Mesendoderm (in vitro differentiated cells): ENCODE measurements around the gene TMX4.

Experiments
- DNase-seq: peaks from one replicate; pipeline ENCODE4 v3.0.0; 2013
- H2AK5ac ChIP-seq: 2 replicates; pipeline ENCODE4 v1.6.1; 2013; ENCODE audit warnings: low read length, inconsistent platforms
- H2BK120ac ChIP-seq: 2 replicates; pipeline ENCODE4 v1.6.1; 2013; ENCODE audit warnings: low read depth, mild to moderate bottlenecking, low read length, moderate library complexity, mixed read lengths
- H2BK15ac ChIP-seq: replicated peaks from 2 replicates; pipeline ENCODE4 v1.6.1; 2013; ENCODE audit warnings: low read depth, mild to moderate bottlenecking, moderate library complexity
- H2BK5ac ChIP-seq: 2 replicates; pipeline ENCODE4 v1.6.1; 2013; ENCODE audit warnings: low read length, inconsistent platforms
- H3K18ac ChIP-seq: 2 replicates; pipeline ENCODE4 v1.6.1; 2013; ENCODE audit warnings: mild to moderate bottlenecking, low read length, mixed read lengths
- H3K23ac ChIP-seq: one replicate; pipeline ENCODE4 v1.6.1; 2013; ENCODE audit warnings: low read length
- H3K27ac ChIP-seq: 2 replicates; pipeline ENCODE4 v1.5.1; 2013; ENCODE audit warnings: low read depth, mild to moderate bottlenecking, inconsistent platforms, low read length, moderate library complexity
- H3K27me3 ChIP-seq: 2 replicates; pipeline ENCODE4 v1.6.1; 2013; ENCODE audit warnings: low read length, control low read depth, mild to moderate bottlenecking, inconsistent platforms; ENCODE audit not compliant: insufficient read depth, poor library complexity
- H3K36me3 ChIP-seq: 2 replicates; pipeline ENCODE4 v1.6.1; 2013; ENCODE audit warnings: low read length, inconsistent platforms; ENCODE audit not compliant: control insufficient read depth, insufficient read depth
- H3K4ac ChIP-seq: one replicate; pipeline ENCODE4 v1.6.1; 2013; ENCODE audit warnings: low read depth, mild to moderate bottlenecking, low read length, moderate library complexity
- H3K4me1 ChIP-seq: 2 replicates; pipeline ENCODE4 v1.6.1; 2013; ENCODE audit warnings: low read depth, low read length, inconsistent platforms; ENCODE audit not compliant: control insufficient read depth
- H3K4me2 ChIP-seq: 2 replicates; pipeline ENCODE4 v1.6.1; 2013; ENCODE audit warnings: low read length
- H3K4me3 ChIP-seq: 2 replicates; pipeline ENCODE4 v1.5.1; 2013; ENCODE audit warnings: mild to moderate bottlenecking, low read length
- H3K56ac ChIP-seq: one replicate; pipeline ENCODE4 v1.6.1; 2013; ENCODE audit warnings: low read length
- H3K79me1 ChIP-seq: 2 replicates; pipeline ENCODE4 v1.6.1; 2013; ENCODE audit warnings: low read length, inconsistent platforms
- H3K79me2 ChIP-seq: 2 replicates; pipeline ENCODE4 v1.6.1; 2013; ENCODE audit warnings: mild to moderate bottlenecking, low read length; ENCODE audit not compliant: control insufficient read depth, insufficient read depth
- H3K9ac ChIP-seq: 2 replicates; pipeline ENCODE4 v1.6.1; 2013; ENCODE audit warnings: low read length, inconsistent platforms
- H4K5ac ChIP-seq: one replicate; pipeline ENCODE4 v1.6.1; 2013; ENCODE audit warnings: low read length
- H4K8ac ChIP-seq: one replicate; pipeline ENCODE4 v1.6.1; 2013; ENCODE audit warnings: low read depth, mild to moderate bottlenecking, control low read depth, low read length, moderate library complexity
- WGBS: extraction: QIAGEN DNeasy Blood & Tissue Kit; methylation state at CpG from one replicate; pipeline ENCODE4 v1.1.7; 2013; ENCODE audit warnings: low lambda C conversion rate, missing lambda C conversion rate; ENCODE audit not compliant: insufficient coverage; ENCODE audit errors: extremely low coverage; 5-methylcytosine and 5-hydroxymethylcytosine counted together

TMX4 gene

GRCh38 chr20:8061861-8062518, 42.4 kb upstream of the TMX4 start:
- Histone ChIP-seq H3K79me1 (no peaks in the 10 kb centered on the region), H4K5ac (no peak overlapping the region), H3K27me3 (no peaks in the 10 kb centered on the region), H3K56ac (no peak overlapping the region), H3K4ac (no peak overlapping the region), H3K36me3 (no peaks in the 10 kb centered on the region), H2BK15ac (no peak overlapping the region), H2AK5ac (no peak overlapping the region), H3K79me2 (no peaks in the 10 kb centered on the region), H2BK120ac (no peak overlapping the region), H3K9ac (no peak overlapping the region), H2BK5ac (no peak overlapping the region), H3K4me2 (no peak overlapping the region), H3K27ac (no peak overlapping the region), H4K8ac (no peak overlapping the region), H3K18ac (no peak overlapping the region), H3K4me3 (no peak overlapping the region), H3K4me1 (no peaks in the 10 kb centered on the region), H3K23ac (no peak overlapping the region)
- DNase-seq, result no peak
- no CpG with 5 or more reads among the region's 5 CpGs for WGBS

- no peak for DNase-seq
- Histone ChIP-seq H4K8ac (no peak overlapping the region), H3K36me3 (no peaks in the 10 kb centered on the region), H3K27ac (no peak overlapping the region), H3K4ac (no peak overlapping the region), H3K4me1 (no peaks in the 10 kb centered on the region), H3K4me2 (no peak overlapping the region), H3K56ac (no peak overlapping the region), H3K9ac (no peak overlapping the region), H3K18ac (no peak overlapping the region), H2BK15ac (no peak overlapping the region), H3K27me3 (no peaks in the 10 kb centered on the region), H2AK5ac (no peak overlapping the region), H3K79me1 (no peaks in the 10 kb centered on the region), H2BK120ac (no peak overlapping the region), H3K79me2 (no peaks in the 10 kb centered on the region), H3K4me3 (no peak overlapping the region), H3K23ac (no peak overlapping the region), H2BK5ac (no peak overlapping the region), H4K5ac (no peak overlapping the region)
These were observed 41.4 kb upstream of the TMX4 start for GRCh38 chr20:8060977-8061376.

- no peak overlapping the region for H2AK5ac ChIP-seq
- H3K79me1 ChIP-seq, result no peaks in the 10 kb centered on the region
- H4K5ac ChIP-seq, result no peak overlapping the region
- no peaks in the 10 kb centered on the region for H3K4me1 ChIP-seq
- no peak for DNase-seq
- no peak overlapping the region for H3K18ac ChIP-seq
- H2BK120ac ChIP-seq, result no peak overlapping the region
- WGBS, result no CpG with 5 or more reads among the region's 3 CpGs
- no peak overlapping the region for H3K4me3 ChIP-seq
- no peak overlapping the region for H3K4ac ChIP-seq
- H3K56ac ChIP-seq, result no peak overlapping the region
- no peaks in the 10 kb centered on the region for H3K27me3 ChIP-seq
- H3K4me2 ChIP-seq, result no peak overlapping the region
- no peak overlapping the region for H4K8ac ChIP-seq
- no peak overlapping the region for H3K9ac ChIP-seq
- H2BK15ac ChIP-seq, result no peak overlapping the region
- no peak overlapping the region for H3K27ac ChIP-seq
- no peak overlapping the region for H2BK5ac ChIP-seq
- H3K23ac ChIP-seq, result no peak overlapping the region
- H3K36me3 ChIP-seq, result no peaks in the 10 kb centered on the region
- no peaks in the 10 kb centered on the region for H3K79me2 ChIP-seq
These were observed 38.3 kb upstream of the TMX4 start for GRCh38 chr20:8057871-8058270.

GRCh38 chr20:8055096-8055495, 35.5 kb upstream of the TMX4 start:
- no peak overlapping the region for H3K9ac ChIP-seq
- H3K4me2 ChIP-seq, result no peak overlapping the region
- H3K4me3 ChIP-seq, result no peak overlapping the region
- no peak overlapping the region for H3K23ac ChIP-seq
- H2BK5ac ChIP-seq, result no peak overlapping the region
- no peak overlapping the region for H3K56ac ChIP-seq
- no CpG with 5 or more reads among the region's 3 CpGs for WGBS
- no peak overlapping the region for H3K27ac ChIP-seq
- DNase-seq, result no peak
- H3K4me1 ChIP-seq, result no peaks in the 10 kb centered on the region
- H4K5ac ChIP-seq, result no peak overlapping the region
- no peak overlapping the region for H3K4ac ChIP-seq
- H3K18ac ChIP-seq, result no peak overlapping the region
- no peaks in the 10 kb centered on the region for H3K79me2 ChIP-seq
- no peaks in the 10 kb centered on the region for H3K27me3 ChIP-seq
- no peaks in the 10 kb centered on the region for H3K36me3 ChIP-seq
- H2BK120ac ChIP-seq, result no peak overlapping the region
- no peak overlapping the region for H2BK15ac ChIP-seq
- no peak overlapping the region for H4K8ac ChIP-seq
- no peaks in the 10 kb centered on the region for H3K79me1 ChIP-seq
- H2AK5ac ChIP-seq, result no peak overlapping the region

GRCh38 chr20:8050157-8050837, 30.7 kb upstream of the TMX4 start:
- no peak overlapping the region for H3K4ac ChIP-seq
- no peaks in the 10 kb centered on the region for H3K79me1 ChIP-seq
- H2BK120ac ChIP-seq, result no peak overlapping the region
- H3K27me3 ChIP-seq, result no peaks in the 10 kb centered on the region
- H3K4me1 ChIP-seq, result no peaks in the 10 kb centered on the region
- no peaks in the 10 kb centered on the region for H3K36me3 ChIP-seq
- no peak overlapping the region for H2AK5ac ChIP-seq
- H2BK5ac ChIP-seq, result no peak overlapping the region
- H3K27ac ChIP-seq, result no peak overlapping the region
- H4K8ac ChIP-seq, result no peak overlapping the region
- WGBS, result no CpG with 5 or more reads among the region's 10 CpGs
- no peak overlapping the region for H3K4me2 ChIP-seq
- DNase-seq, result no peak
- no peak overlapping the region for H3K18ac ChIP-seq
- H3K79me2 ChIP-seq, result no peaks in the 10 kb centered on the region
- no peak overlapping the region for H3K9ac ChIP-seq
- no peak overlapping the region for H2BK15ac ChIP-seq
- no peak overlapping the region for H3K56ac ChIP-seq
- H3K23ac ChIP-seq, result no peak overlapping the region
- H4K5ac ChIP-seq, result no peak overlapping the region
- no peak overlapping the region for H3K4me3 ChIP-seq

GRCh38 chr20:8049310-8049709, 29.7 kb upstream of the TMX4 start:
- Histone ChIP-seq H3K27ac (no peak overlapping the region), H3K9ac (no peak overlapping the region), H3K4ac (no peak overlapping the region), H3K18ac (no peak overlapping the region), H3K36me3 (no peaks in the 10 kb centered on the region), H4K8ac (no peak overlapping the region), H3K79me1 (no peaks in the 10 kb centered on the region), H2AK5ac (no peak overlapping the region), H2BK15ac (no peak overlapping the region), H3K27me3 (no peaks in the 10 kb centered on the region), H3K4me2 (no peak overlapping the region), H3K4me3 (no peak overlapping the region), H3K23ac (no peak overlapping the region), H3K79me2 (no peaks in the 10 kb centered on the region), H3K56ac (no peak overlapping the region), H2BK120ac (no peak overlapping the region), H3K4me1 (no peaks in the 10 kb centered on the region), H4K5ac (no peak overlapping the region), H2BK5ac (no peak overlapping the region)
- no CpG with 5 or more reads among the region's 3 CpGs for WGBS
- DNase-seq, result no peak
